Measurements from ENCODE around the gene TMEM201.

GRCh38 chr1:9539829-9540550, 48.7 kb upstream of the TMEM201 start:
- TF ChIP-seq EZH2 (IDR thresholded peaks at IDR 0.05; ENCODE audit: borderline replicate concordance, low read depth, low read length, severe bottlenecking) (no peak), CTCF (IDR thresholded peaks at IDR 0.05; ENCODE audit: extremely low read depth in 1 of 2, insufficient read depth in 1 of 2, low read depth in 1 of 2, low read length in 2 of 2) (no peak), JUN (IDR thresholded peaks at IDR 0.05; ENCODE audit: borderline replicate concordance, insufficient read depth, insufficient read length, low read depth) (no peak), POLR2A (IDR thresholded peaks at IDR 0.05; ENCODE audit: low read depth, low read length) (no peak), POLR2AphosphoS5 (IDR thresholded peaks at IDR 0.05; ENCODE audit: insufficient read depth, low read depth, low read length) (no peak)
